ENCODE results near the gene CTSK.
"Not testable (repeated sequence)": the region's sequence is repeated elsewhere in the genome, so short reads cannot be mapped to it uniquely, and the experiment has no call there.

Gene CTSK

DNA sequence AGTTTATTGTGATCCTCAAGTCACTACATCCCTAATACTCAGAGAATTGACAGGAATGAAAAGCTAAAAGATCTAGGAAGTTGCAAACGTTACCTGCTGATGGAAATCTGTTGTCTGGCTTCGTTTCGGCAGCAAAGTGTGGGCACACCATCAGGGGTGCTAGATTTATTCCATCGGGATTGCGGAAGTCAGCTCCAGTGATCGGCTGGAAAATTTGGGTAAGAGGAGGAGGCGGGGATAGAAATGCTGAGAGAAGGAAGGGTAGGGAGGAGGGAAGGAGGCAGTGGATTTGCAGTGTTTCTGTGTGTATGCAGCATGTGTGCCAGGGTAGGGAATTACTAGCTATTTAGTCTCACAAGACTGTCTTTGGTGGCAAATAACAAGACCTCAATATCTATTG, at the start of gene CTSK:
TSS of gene CTSK (minus strand) at position 140 of the 400 bp plus-strand sequence. CDS start 1,455 bp downstream, outside the sequence.
- DNase-seq: no peak

GRCh38 chr1:150852734-150853133, 44.7 kb upstream of the CTSK start:
- DNase-seq: not testable (repeated sequence)

GRCh38 chr1:150850801-150851362, 42.8 kb upstream of the CTSK start:
- DNase-seq: not testable (repeated sequence)

GRCh38 chr1:150846473-150847146, 38.5 kb upstream of the CTSK start:
- DNase-seq: no peak

GRCh38 chr1:150843474-150843873, 35.4 kb upstream of the CTSK start:
- DNase-seq: no peak

GRCh38 chr1:150842964-150843363, 34.9 kb upstream of the CTSK start:
- no peak for DNase-seq

DNA sequence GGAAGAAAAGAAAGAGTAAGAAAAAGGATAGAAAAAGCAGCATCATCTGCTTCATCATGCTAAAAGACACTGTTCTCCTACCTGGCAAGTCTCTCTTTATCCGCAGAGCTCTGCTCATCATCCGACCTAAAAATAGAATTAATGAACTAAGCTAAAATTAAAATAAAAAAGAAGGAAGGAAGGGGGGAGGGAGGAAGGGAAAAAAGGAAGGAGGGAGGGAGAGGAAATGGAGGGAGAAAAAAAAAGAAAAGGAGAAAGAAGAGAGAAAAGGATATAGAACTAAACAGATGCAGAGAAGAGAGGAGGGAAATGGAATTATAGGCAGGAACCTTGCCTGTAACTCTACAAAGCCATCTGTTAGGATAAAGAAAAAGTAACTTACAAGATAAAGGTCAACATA, 34.3 kb upstream of the CTSK start:
- no peak for DNase-seq

- no peak for DNase-seq
Observed at GRCh38 chr1:150841626-150842025, 33.6 kb upstream of the CTSK start.

- not testable (repeated sequence) for DNase-seq
Observed at GRCh38 chr1:150840850-150841249, 32.8 kb upstream of the CTSK start.

DNA sequence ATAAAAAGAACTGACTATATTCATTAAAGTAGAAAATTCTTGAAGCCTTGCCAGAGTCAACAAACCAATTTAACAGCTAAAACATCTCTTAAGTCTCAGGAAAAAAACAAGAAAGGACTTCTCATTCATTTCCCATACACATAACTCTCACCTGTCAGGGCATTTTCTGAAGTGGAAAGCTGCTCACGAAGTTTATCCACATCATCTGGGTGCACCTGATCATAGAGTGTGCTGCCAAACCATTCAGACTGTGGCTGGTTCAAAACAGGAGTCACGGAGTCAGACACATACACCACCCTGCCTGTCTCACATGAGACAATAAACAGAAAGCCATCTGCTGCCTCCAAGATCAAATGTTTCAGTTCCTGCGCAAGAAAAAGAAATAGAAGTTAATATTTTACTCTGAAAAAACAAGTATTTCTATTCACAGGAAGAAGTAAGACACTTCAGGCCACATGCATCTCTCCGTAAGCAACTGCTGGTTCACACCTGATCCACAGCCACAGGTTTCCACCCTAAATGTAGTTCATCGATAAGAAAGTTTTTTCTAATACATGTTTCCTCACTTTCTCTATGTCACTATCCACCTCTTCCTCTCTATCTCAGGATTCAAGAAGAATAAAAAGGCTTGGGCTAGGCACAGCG, 28.2 kb upstream of the CTSK start:
- DNase-seq: no peak

DNA sequence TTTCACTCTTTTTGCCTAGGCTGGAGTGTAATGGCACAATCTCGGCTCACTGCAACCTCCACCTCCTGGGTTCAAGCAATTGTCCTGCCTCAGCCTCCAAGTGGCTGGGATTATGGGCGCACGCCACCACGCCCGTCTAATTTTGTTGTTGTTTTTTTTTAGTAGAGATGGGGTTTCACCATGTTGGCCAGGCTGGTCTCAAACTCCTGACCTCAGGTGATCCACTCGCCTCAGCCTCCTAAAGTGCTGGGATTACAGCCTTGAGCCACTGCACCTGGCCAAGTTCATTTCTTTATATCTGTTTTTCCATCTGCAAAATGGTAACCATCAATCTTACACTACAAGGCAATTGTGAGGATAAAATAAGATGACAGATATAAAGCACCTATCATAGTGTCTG, 25.9 kb upstream of the CTSK start:
- not testable (repeated sequence) for DNase-seq

DNA sequence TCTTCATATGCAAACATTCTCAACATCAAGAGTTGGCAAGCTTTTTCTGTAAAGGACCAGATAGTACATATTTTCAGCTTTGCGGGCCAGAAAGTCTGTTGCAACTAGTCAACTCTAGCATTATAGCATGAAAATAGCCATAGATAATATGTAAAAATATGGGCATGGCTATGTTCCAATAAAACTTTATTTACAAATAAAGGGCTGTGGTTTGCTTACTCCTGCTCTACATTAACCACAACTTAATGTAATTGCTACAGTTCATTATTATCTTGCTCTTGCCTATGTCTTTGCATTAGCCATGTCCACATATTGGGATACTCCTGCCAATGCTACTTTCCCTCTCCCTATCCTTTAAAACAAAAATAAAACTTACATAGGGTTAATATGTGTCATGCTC, 24.5 kb upstream of the CTSK start:
- no peak for DNase-seq

DNA sequence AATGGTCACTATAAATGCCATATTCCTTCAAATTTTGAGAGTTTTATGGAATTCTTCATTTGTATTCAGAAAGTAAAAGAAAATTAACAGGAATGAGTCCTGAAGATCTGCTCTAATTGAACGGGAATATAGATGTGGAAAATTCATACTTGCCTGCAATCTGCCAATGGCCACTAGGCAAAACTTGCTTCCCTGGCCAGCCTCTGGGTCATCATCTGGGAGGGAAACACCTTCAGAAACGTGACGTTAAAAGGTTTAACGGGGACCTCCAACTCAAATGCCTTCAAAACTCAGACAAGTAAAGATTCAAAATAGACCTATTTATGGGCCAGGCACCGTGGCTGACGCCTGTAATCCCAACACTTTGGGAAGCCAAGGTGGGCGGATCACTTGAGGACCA, 21.7 kb upstream of the CTSK start:
- no peak for DNase-seq

- no peak for DNase-seq
Observed at GRCh38 chr1:150826299-150826698, 18.2 kb upstream of the CTSK start.

- DNase-seq: no peak
Observed at GRCh38 chr1:150820730-150821512, 12.9 kb upstream of the CTSK start.

DNA sequence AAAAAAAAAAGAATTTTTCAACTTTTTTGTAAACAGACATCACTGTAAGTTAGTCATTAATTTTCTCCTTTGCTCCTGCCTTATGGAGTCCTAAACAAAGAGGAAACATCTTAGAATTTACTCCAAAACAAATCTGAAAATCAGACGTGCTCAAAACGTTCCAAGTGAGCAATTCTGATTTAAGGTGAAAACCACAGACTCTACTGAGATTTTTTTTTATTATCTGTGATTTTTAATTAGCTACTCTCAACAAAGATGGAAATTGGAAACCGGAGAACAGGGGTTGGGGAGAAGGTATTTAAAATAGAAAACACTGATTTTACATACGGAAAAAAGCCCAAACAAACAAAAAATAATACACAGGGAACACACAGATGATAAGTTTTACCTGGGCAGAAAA, 7.8 kb upstream of the CTSK start:
- DNase-seq: no peak

DNA sequence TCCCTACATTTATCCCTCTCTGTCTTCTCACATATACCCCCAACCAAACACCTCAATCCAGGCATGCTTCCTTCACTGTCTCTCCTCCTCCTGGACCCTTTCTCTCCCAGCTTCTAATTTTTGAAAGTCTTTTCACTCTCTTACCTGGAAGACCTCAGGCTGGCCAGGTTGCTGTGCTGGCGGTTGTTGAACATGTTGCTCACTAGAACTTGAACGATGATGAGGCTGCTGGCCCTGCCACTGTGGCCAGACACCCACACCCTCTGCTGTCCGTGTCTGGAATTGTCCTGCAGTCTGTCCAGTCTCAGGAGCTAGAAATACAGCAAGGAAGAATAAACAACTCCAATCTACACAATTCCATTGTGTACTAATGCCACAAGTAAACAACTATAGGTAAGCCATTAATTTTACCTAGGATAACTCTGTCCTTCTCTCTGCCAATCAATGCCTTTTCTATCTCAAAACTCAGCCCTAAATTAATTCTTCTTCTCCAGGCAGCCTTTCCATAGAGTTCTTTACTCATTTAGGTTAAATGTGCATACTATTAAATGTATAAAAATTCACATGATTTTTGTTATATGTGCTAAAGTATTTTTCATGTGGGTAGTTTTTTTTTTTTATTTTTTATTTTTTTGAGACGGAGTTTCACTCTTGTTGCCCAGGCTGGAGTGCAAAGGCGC, 5.1 kb upstream of the CTSK start:
- DNase-seq: no peak

DNA sequence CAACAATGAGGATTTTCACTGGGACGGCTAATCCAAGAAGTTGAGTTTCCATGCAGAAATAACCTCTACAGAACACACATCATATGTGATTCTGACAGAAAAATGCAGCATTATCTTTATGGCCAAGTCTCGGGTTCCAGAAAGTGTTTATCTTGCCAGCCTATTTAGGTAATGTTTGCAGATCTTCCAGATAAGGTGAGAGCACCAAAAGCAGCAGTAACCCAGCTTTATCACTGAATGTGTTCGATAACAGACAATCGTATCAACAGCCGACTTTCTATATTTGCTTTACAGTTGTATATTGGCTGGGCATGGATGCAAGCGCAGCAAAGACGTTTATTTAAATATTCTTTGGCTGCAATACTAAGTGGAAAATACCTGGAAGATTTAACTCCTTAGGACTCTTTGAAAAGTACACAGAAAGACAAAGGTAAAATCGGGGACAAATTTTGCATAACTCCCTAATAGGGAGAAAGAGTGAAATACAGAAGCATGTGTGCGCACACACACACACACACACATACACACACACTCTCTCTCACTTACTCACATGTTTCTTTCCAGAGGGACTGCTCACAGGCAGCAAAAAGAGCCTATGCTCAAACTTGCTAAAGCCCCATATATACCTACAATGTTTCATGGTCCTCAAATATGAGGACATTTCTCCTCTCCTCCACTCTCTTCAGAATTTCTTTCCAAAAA, 3.0 kb upstream of the CTSK start:
- DNase-seq: no peak

GRCh38 chr1:150809651-150810050, 1.6 kb upstream of the CTSK start:
- no peak for DNase-seq

DNA sequence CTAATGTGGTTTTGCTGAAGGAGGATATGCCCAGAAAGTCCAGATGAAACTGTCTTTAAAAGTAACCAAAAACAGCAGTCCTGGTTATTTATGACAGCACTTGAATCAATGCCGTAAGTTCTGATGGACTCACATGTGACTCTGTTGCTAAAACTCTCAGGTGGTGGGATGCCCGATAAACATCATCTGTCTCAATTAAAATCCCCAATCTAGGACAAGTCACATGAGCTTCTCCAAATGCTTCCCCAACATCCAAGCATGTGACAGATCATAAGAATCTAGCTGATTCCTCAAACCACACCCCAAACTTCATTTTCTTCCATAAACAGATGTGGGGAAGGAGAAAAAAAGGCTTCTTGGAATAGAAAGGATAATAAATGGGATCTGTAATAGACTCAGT, 786 bp upstream of the CTSK start:
- no peak for DNase-seq

GRCh38 chr1:150807249-150808023, 624 bp downstream of the CTSK start:
- DNase-seq: no peak

- no peak for DNase-seq
Observed at GRCh38 chr1:150805899-150806298, 2.2 kb downstream of the CTSK start.
